Measurements from ENCODE around the gene RGS4.

The RGS4 gene

GRCh38 chr1:163090321-163090945, 21.3 kb downstream of the RGS4 start:
- no peaks in the 10 kb centered on the region for H3K4me1 ChIP-seq (ENCODE audit: insufficient read depth, low read length, poor library complexity, severe bottlenecking)
- H3K4me2 ChIP-seq (ENCODE audit: low read depth, low read length, poor library complexity, severe bottlenecking): no peak overlapping the region
- no peaks in the 10 kb centered on the region for H3F3A ChIP-seq (ENCODE audit: low read depth)
- no peak overlapping the region for H3K9ac ChIP-seq (ENCODE audit: low read depth, low read length, poor library complexity, severe bottlenecking)
- no peak for TF ChIP-seq EZH2phosphoT487 (IDR thresholded peaks at IDR 0.05; ENCODE audit: borderline replicate concordance)
- TF ChIP-seq, protein P1, sequence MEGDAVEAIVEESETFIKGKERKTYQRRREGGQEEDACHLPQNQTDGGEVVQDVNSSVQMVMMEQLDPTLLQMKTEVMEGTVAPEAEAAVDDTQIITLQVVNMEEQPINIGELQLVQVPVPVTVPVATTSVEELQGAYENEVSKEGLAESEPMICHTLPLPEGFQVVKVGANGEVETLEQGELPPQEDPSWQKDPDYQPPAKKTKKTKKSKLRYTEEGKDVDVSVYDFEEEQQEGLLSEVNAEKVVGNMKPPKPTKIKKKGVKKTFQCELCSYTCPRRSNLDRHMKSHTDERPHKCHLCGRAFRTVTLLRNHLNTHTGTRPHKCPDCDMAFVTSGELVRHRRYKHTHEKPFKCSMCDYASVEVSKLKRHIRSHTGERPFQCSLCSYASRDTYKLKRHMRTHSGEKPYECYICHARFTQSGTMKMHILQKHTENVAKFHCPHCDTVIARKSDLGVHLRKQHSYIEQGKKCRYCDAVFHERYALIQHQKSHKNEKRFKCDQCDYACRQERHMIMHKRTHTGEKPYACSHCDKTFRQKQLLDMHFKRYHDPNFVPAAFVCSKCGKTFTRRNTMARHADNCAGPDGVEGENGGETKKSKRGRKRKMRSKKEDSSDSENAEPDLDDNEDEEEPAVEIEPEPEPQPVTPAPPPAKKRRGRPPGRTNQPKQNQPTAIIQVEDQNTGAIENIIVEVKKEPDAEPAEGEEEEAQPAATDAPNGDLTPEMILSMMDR (conservative IDR thresholded peaks at IDR 0.05; ENCODE audit: low read length): no peak
- no peaks in the 10 kb centered on the region for H3K27me3 ChIP-seq (ENCODE audit: insufficient read depth, low read length, poor library complexity, severe bottlenecking)
- H3K36me3 ChIP-seq (ENCODE audit: insufficient read depth, low read length): no peaks in the 10 kb centered on the region
- no peaks in the 10 kb centered on the region for H4K20me1 ChIP-seq (ENCODE audit: insufficient read depth, low read length, poor library complexity, severe bottlenecking)
- no peak overlapping the region for H2AFZ ChIP-seq (ENCODE audit: low read length)
- H3K9me2 ChIP-seq (replicated peaks; ENCODE audit: low read depth, low read length): no peaks in the 10 kb centered on the region
- no peaks in the 10 kb centered on the region for H3K79me2 ChIP-seq (ENCODE audit: insufficient read depth, low read length)
- H3K9me3 ChIP-seq (ENCODE audit: insufficient read depth, low read depth, low read length): no peaks in the 10 kb centered on the region
- no peak overlapping the region for H3K4me3 ChIP-seq (ENCODE audit: low read length, poor library complexity, severe bottlenecking)

DNA sequence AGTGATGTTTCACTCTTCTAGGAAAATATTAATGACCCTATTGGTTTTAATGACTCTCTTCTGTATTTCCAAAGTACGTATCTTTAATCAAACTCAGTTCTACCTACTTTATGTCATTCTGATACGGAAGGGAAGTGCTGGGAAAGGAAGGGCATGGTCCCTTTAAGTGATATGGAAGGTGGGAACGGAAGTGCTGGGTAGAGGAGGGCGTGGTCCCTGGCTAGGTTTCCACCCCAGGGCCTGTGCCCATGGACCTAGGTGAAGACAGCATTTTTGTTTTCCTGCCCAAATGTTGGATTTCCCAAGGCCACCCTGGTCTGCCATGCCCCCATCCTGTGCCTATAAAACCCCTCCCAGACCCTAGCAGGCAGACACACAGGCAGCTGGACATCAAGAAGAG, 24.0 kb downstream of the RGS4 start:
- no peaks in the 10 kb centered on the region for H3K79me2 ChIP-seq (ENCODE audit: insufficient read depth, low read length)
- H3K27me3 ChIP-seq (ENCODE audit: insufficient read depth, low read length, poor library complexity, severe bottlenecking): no peaks in the 10 kb centered on the region
- H3K4me3 ChIP-seq (ENCODE audit: low read length, poor library complexity, severe bottlenecking): no peak overlapping the region
- H3K9me3 ChIP-seq (ENCODE audit: insufficient read depth, low read depth, low read length): no peaks in the 10 kb centered on the region
- no peaks in the 10 kb centered on the region for H3K9me2 ChIP-seq (replicated peaks; ENCODE audit: low read depth, low read length)
- H3K4me1 ChIP-seq (ENCODE audit: insufficient read depth, low read length, poor library complexity, severe bottlenecking): no peaks in the 10 kb centered on the region
- TF ChIP-seq, protein P1 (conservative IDR thresholded peaks at IDR 0.05; ENCODE audit: low read length): no peak
- no peak for TF ChIP-seq EZH2phosphoT487 (IDR thresholded peaks at IDR 0.05; ENCODE audit: borderline replicate concordance)
- H2AFZ ChIP-seq (ENCODE audit: low read length): no peak overlapping the region; the same call in 1 of the 2 replicates
- H3K4me2 ChIP-seq (ENCODE audit: low read depth, low read length, poor library complexity, severe bottlenecking): no peak overlapping the region
- H3K36me3 ChIP-seq (ENCODE audit: insufficient read depth, low read length): no peaks in the 10 kb centered on the region
- H3F3A ChIP-seq (ENCODE audit: low read depth): no peaks in the 10 kb centered on the region
- no peaks in the 10 kb centered on the region for H4K20me1 ChIP-seq (ENCODE audit: insufficient read depth, low read length, poor library complexity, severe bottlenecking)
- H3K9ac ChIP-seq (ENCODE audit: low read depth, low read length, poor library complexity, severe bottlenecking): no peak overlapping the region

DNA sequence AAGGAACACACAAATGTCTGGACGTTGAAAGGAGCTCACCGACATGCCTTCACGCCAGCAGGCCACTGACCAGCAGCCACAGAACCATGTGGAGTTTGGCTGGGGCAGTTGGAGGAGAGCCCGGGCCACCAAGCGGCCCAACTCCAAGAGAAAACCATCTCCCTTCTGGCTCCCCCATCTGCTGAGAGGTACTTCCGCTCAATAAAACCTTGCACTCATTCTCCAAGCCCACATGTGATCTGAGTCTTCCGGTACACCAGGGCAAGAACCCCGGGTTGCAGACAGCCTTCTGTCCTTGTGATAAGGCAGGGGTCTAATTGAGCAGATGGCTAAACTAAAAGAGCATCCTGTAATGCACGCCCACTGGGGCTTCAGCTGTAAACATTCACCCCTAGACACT, 24.4 kb downstream of the RGS4 start:
- H3K4me2 ChIP-seq (ENCODE audit: low read depth, low read length, poor library complexity, severe bottlenecking): no peak overlapping the region
- H2AFZ ChIP-seq (ENCODE audit: low read length): no peak overlapping the region; the same call in 1 of the 2 replicates
- no peaks in the 10 kb centered on the region for H3K36me3 ChIP-seq (ENCODE audit: insufficient read depth, low read length)

More for the DNA sequence above, 24.4 kb downstream of the RGS4 start:
- Histone ChIP-seq H3K4me1 (ENCODE audit: insufficient read depth, low read length, poor library complexity, severe bottlenecking) (no peaks in the 10 kb centered on the region), H3F3A (ENCODE audit: low read depth) (no peaks in the 10 kb centered on the region), H3K27me3 (ENCODE audit: insufficient read depth, low read length, poor library complexity, severe bottlenecking) (no peaks in the 10 kb centered on the region), H4K20me1 (ENCODE audit: insufficient read depth, low read length, poor library complexity, severe bottlenecking) (no peaks in the 10 kb centered on the region), H3K4me3 (ENCODE audit: low read length, poor library complexity, severe bottlenecking) (no peak overlapping the region), H3K9me2 (replicated peaks; ENCODE audit: low read depth, low read length) (no peaks in the 10 kb centered on the region), H3K9ac (ENCODE audit: low read depth, low read length, poor library complexity, severe bottlenecking) (no peak overlapping the region), H3K79me2 (ENCODE audit: insufficient read depth, low read length) (no peaks in the 10 kb centered on the region), H3K9me3 (ENCODE audit: insufficient read depth, low read depth, low read length) (no peaks in the 10 kb centered on the region)
- TF ChIP-seq EZH2phosphoT487 (IDR thresholded peaks at IDR 0.05; ENCODE audit: borderline replicate concordance): no peak
- TF ChIP-seq, protein P1 (conservative IDR thresholded peaks at IDR 0.05; ENCODE audit: low read length): no peak
